Gastrocnemius medialis (tissue), 4 donors: ENCODE data around the gene SMYD1. TPM values are rescaled to one million over a fixed set of nuclear protein-coding genes. Genes with fewer than 3 reads are reported as not detected.
A peak's percentile ranks its signal among the peaks of the same experiment; 100 is the strongest.

Experiments
- ATAC-seq, 2 donors: fragments of 150-250 bp; one replicate each; pipeline ENCODE4 v1.9.1; 2016
- DNase-seq, 2 donors: peaks; one replicate each; pipeline ENCODE4 v3.0.0-alpha.2; 2019
- H3K27ac ChIP-seq, 4 donors: fragments of 200-600 bp; sonication (generic); 1 replicate in 1 of 4; 2 replicates in 3 of 4; pipeline ENCODE4 v1.5.1; 2016 to 2018; ENCODE audit warnings: mild to moderate bottlenecking in 2 of 4, moderate library complexity in 1 of 4
- H3K27me3 ChIP-seq, 3 donors: fragments of 200-600 bp; sonication (generic) in 2 of 3; 1 replicate in 1 of 3; 2 replicates in 2 of 3; pipeline versions ENCODE4 v1.5.1 to v1.6.0; 2016 to 2019; ENCODE audit warnings: mild to moderate bottlenecking in 1 of 3, moderate library complexity in 1 of 3
- H3K36me3 ChIP-seq, 2 donors: fragments of 200-600 bp; sonication (generic) in 1 of 2; one replicate each; pipeline ENCODE4 v1.5.1; 2017 to 2018
- H3K4me1 ChIP-seq, 2 donors: fragments of 200-600 bp; sonication (generic) in 1 of 2; one replicate each; pipeline ENCODE4 v1.5.1; 2016 to 2017; ENCODE audit warnings: mild to moderate bottlenecking in 2 of 2
- H3K4me3 ChIP-seq, 4 donors: fragments of 200-600 bp; sonication (generic) in 3 of 4; 1 replicate in 1 of 4; 2 replicates in 3 of 4; pipeline ENCODE4 v1.5.1; 2016 to 2019; ENCODE audit warnings: mild to moderate bottlenecking in 2 of 4
- H3K9me3 ChIP-seq, 3 donors: fragments of 200-600 bp; sonication (generic) in 2 of 3; 1 replicate in 1 of 3; 2 replicates in 2 of 3; pipeline ENCODE4 v1.5.1; 2016 to 2019
- CTCF ChIP-seq, 5 experiments: fragments of 450-650 bp in 3 of 5; fragments of 200-600 bp in 2 of 5; sonication (generic) in 2 of 5; IDR thresholded peaks in 4 of 5; conservative IDR thresholded peaks in 1 of 5; 1 replicate in 4 of 5; 2 replicates in 1 of 5; pipeline ENCODE4 v1.5.1; 2016 to 2019; ENCODE audit warnings: antibody characterized with exemption in 5 of 5, mild to moderate bottlenecking in 3 of 5, moderate library complexity in 3 of 5
- POLR2A ChIP-seq, 2 donors: fragments of 450-650 bp; IDR thresholded peaks; one replicate each; pipeline ENCODE4 v1.6.1; 2017; ENCODE audit warnings: antibody characterized with exemption in 2 of 2, mild to moderate bottlenecking in 2 of 2, moderate library complexity in 2 of 2
- in situ Hi-C, 4 donors: fragments of 200-750 bp; cut with MboI; loops; one replicate each; pipeline versions ENCODE4 v1.15.0 to v1.8.0; 2017; ENCODE audit warnings: low sequenced_read_pairs in 4 of 4
- intact Hi-C: fragments of 100-400 bp; cut with DNase I; formaldehyde crosslinking; loops from one replicate; pipeline ENCODE4 v1.15.1; 2023; ENCODE audit warnings: low total_unique reads
- total RNA-seq, 4 donors: library from RNA; depleted of rRNA; stranded (reverse); fragments of >200 nt; gene quantifications; one replicate each; pipeline versions ENCODE4 v1.1.0 to v1.2.3, GENCODE V29; 2016

SMYD1 gene
- total RNA-seq, 4 donors from 2014 or later, result 107 to 214 (median 147) TPM

GRCh38 chr2:88085602-88086001, 18.0 kb downstream of the SMYD1 start:
- Histone ChIP-seq H3K27me3 (no peaks in the 10 kb centered on the region), H3K36me3 (peaks cover 0 to 37% of the 10 kb centered on the region in 2 donors), H3K27ac (peak overlapping the region; percentile 31 to 69 (median 56)), H3K9me3 (no peaks in the 10 kb centered on the region), H3K4me3 (no peak overlapping the region), H3K4me1 (peaks cover 27% of the 10 kb centered on the region in 2 donors)
- peak in 1 of 2 donors; percentile 16 for ATAC-seq
- intact Hi-C loops, result no loop called here
- in situ Hi-C loops, result no loop called here
- DNase-seq, result no peak
- TF ChIP-seq POLR2A (IDR thresholded peaks at IDR 0.05) (no peak), CTCF (IDR thresholded peaks at IDR 0.05 in 4 of 5, conservative IDR thresholded peaks at IDR 0.05 in 1 of 5) (no peak)

GRCh38 chr2:88086401-88086800, 18.8 kb downstream of the SMYD1 start:
- no peak for DNase-seq
- Histone ChIP-seq H3K36me3 (peaks cover 0 to 45% of the 10 kb centered on the region in 2 donors), H3K27ac (peak overlapping the region; percentile 31 to 69 (median 56)), H3K27me3 (no peaks in the 10 kb centered on the region), H3K4me1 (peaks cover 19 to 20% of the 10 kb centered on the region in 2 donors), H3K4me3 (no peak overlapping the region), H3K9me3 (no peaks in the 10 kb centered on the region)
- no peak for ATAC-seq
- TF ChIP-seq CTCF (IDR thresholded peaks at IDR 0.05 in 4 of 5, conservative IDR thresholded peaks at IDR 0.05 in 1 of 5) (no peak), POLR2A (IDR thresholded peaks at IDR 0.05) (no peak)
- intact Hi-C loops, result no loop called here
- in situ Hi-C loops, result no loop called here

GRCh38 chr2:88087073-88087472, 19.4 kb downstream of the SMYD1 start:
- Histone ChIP-seq H3K4me1 (peaks cover 14 to 17% of the 10 kb centered on the region in 2 donors), H3K27me3 (no peaks in the 10 kb centered on the region), H3K27ac (peak overlapping the region in 3 of 4 donors; percentile 3 to 35 (median 10)), H3K36me3 (peaks cover 0 to 52% of the 10 kb centered on the region in 2 donors), H3K4me3 (no peak overlapping the region), H3K9me3 (no peaks in the 10 kb centered on the region)
- in situ Hi-C loops (no loop called here), intact Hi-C loops (no loop called here)
- TF ChIP-seq CTCF (IDR thresholded peaks at IDR 0.05 in 4 of 5, conservative IDR thresholded peaks at IDR 0.05 in 1 of 5), result no peak
- no peak for TF ChIP-seq POLR2A (IDR thresholded peaks at IDR 0.05)
- no peak for ATAC-seq
- DNase-seq, result no peak

- H3K4me1 ChIP-seq, result peaks cover 8 to 17% of the 10 kb centered on the region in 2 donors
- in situ Hi-C loops (no loop called here), intact Hi-C loops (no loop called here)
- TF ChIP-seq POLR2A (IDR thresholded peaks at IDR 0.05) (no peak), CTCF (IDR thresholded peaks at IDR 0.05 in 4 of 5, conservative IDR thresholded peaks at IDR 0.05 in 1 of 5) (no peak)
- H3K4me3 ChIP-seq, result no peak overlapping the region
- H3K36me3 ChIP-seq, result peaks cover 0 to 59% of the 10 kb centered on the region in 2 donors
- H3K9me3 ChIP-seq, result no peaks in the 10 kb centered on the region
- H3K27ac ChIP-seq, result peak overlapping the region in 2 of 4 donors; percentile 3 to 35
- no peaks in the 10 kb centered on the region for H3K27me3 ChIP-seq
- ATAC-seq (no peak), DNase-seq (no peak)
These were observed 20.1 kb downstream of the SMYD1 start for GRCh38 chr2:88087763-88088162.

GRCh38 chr2:88088999-88089398, 21.4 kb downstream of the SMYD1 start:
- Histone ChIP-seq H3K9me3 (no peaks in the 10 kb centered on the region), H3K27ac (peak overlapping the region in 3 of 4 donors; percentile 26 to 88 (median 34)), H3K27me3 (no peaks in the 10 kb centered on the region), H3K4me1 (peaks cover 8 to 11% of the 10 kb centered on the region in 2 donors), H3K36me3 (peaks cover 0 to 69% of the 10 kb centered on the region in 2 donors), H3K4me3 (no peak overlapping the region)
- in situ Hi-C loops (no loop called here), intact Hi-C loops (no loop called here)
- no peak for TF ChIP-seq POLR2A (IDR thresholded peaks at IDR 0.05)
- no peak for TF ChIP-seq CTCF (IDR thresholded peaks at IDR 0.05 in 4 of 5, conservative IDR thresholded peaks at IDR 0.05 in 1 of 5)
- no peak for ATAC-seq
- DNase-seq, result no peak
